GM21529 (cell line): ENCODE measurements around the gene CSMD2.

ENCODE experiments used
- ATAC-seq: cut with Tn5 transposase; IDR thresholded peaks from one replicate; pipeline ENCODE4 v1.9.1; 2021; ENCODE audit not compliant: unreplicated experiment

CSMD2 gene

DNA sequence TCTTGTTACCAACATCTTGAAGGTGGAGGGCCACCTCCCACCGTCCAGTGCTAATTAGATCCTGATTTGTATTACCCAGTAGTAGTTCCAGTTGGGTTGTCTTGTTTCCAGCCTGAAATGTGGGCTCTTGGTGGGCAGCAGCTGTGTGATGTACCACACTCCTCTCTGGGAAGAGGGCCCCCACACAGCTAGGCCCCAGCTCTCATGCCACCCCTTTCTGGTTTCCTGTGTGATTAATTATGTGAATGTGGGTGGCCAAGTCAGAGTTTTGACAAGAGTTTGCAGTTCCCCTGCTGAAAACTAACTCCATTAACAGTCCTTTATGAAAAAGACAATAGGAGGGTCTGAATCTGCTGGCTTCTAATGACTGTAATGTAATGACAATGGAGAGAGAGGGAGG is 297.3 kb downstream of the CSMD2 start:
- ATAC-seq: no peak

DNA sequence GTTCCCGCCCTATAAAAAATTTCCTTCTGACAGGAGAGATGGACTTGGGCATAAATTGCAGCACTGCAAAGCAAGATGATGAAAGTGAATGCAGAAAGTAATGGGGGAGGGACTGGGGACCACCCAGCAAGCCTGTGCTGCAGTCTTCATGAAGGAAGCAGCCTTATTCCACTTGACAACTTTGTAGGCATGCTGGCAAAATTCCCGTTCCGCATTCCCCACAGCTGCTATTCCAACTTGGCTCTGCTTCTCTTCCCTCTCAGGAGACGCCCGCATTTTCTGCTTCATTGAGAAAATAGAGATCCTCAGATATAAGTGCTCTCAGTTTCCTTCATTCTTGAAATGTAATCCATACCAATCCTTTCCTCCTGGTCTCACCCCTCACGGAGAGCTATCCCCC is 298.7 kb downstream of the CSMD2 start:
- no peak for ATAC-seq

DNA sequence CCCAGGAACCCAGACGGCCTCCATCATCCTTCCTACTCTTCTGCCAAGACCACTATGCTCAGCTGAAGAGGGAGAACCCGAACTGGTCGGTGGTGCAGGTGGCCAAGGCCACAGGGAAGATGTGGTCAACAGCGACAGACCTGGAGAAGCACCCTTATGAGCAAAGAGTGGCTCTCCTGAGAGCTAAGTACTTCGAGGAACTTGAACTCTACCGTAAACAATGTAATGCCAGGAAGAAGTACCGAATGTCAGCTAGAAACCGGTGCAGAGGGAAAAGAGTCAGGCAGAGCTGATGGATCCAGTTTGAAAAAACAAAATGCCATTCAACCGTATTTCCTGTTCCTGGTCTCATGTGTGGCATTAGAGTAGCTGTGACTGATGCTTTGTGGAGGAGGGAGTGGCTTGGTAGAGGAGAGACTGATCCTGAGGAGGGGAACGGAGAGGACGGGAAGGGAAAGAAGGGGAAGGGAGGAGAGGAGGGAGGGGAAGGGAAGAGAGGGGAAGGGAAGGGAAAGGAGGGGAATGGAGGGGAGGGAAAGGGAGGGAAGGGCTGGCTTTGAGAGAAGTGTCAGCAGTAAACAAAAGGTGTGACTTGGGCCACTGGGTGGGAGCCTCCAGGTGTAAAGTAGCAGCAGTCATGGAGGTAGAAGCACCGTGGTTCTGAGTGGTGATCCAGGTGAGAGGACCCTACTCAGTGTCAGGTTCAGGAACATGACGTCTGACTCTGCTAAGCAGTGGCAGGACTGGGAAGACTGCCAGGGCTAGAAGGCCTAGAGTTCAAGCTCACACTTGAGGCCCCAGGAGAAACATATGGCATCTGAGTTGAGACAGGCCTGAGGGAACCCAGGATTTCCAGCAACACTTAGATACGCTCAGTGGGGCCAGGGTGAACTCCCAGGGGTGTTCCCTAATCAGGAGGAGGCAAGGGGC is 300.3 kb downstream of the CSMD2 start:
- no peak for ATAC-seq

DNA sequence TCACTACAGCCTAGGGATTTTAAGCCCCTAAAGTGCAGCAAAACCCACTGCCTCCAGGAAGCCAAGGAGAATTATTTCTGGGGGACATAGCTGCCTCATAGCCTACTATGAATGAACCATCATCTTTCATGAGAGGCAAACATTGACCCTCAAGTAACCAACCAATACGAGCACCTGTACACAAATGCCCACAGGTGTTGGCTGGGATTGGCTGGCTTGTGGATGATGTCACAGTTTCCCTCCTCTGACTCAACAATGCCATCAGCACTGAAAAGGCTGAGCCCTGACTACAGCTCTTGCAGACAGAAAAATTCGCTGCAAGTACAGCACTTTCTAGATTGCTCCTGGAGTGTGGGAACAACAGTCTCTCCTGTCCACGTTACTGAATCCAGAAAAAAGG is 301.3 kb downstream of the CSMD2 start, which contains the start of gene HMGB4:
HMGB4 (plus strand) TSS at position 301 of the 400 bp plus-strand sequence. CDS start 113 bp downstream, outside the sequence.
- no peak for ATAC-seq

DNA sequence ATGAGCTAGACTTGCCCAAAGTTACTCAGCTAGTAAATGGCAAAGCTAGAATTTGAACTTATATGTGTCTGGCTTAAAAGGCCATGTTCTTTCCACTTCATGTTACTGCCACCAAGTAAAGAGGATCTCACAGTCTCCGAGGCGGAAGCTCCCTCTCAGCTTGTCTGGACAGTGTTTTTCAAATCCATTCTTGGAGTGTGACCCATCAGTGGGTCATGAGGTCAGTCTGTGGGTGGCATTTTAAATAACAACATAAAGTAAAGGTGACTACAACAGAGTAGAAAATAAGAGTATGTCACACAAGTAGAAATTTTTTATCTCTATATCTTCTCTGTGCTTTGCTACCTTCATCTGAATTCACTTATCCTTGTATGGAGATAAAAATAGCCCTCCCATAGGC is 304.4 kb downstream of the CSMD2 start:
- no peak for ATAC-seq

DNA sequence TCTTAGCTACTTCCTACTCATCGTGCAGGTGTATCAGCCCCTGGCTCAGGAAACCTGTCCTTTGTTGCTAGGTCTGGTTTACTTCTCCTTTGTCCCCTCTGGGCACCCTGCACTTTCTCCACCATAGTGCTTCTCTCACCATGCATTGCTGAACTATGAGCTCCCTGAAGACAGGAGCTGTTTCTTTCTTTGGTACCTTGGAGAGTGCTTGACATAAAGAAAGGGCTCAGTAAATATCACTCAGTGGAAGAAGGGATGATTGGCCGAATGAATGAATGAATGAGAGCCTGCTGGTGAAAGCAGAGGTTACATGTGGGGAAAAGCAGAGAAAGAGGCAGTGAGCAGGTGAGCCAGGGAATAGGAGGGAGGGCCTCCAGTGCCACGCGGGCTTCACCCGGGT is 310.9 kb downstream of the CSMD2 start:
- no peak for ATAC-seq

DNA sequence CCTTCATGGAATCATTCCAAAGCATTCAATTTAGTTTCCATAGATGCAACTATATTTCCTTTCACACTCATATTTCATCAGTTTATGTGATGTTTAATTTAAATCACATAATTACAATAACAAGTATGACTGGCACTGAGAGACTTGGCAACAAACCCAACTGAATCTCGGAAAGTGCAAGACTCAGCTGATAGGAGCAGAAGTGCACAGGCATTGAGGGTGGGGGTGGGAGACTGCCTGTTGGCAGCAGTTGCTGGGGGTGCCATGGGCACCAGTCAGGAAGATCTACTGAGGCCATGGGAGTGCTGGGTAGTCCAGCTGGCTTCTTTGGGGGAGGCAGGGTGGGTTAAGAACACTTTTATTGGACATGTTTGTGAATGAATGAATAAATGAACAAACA is 311.6 kb downstream of the CSMD2 start:
- ATAC-seq: no peak

DNA sequence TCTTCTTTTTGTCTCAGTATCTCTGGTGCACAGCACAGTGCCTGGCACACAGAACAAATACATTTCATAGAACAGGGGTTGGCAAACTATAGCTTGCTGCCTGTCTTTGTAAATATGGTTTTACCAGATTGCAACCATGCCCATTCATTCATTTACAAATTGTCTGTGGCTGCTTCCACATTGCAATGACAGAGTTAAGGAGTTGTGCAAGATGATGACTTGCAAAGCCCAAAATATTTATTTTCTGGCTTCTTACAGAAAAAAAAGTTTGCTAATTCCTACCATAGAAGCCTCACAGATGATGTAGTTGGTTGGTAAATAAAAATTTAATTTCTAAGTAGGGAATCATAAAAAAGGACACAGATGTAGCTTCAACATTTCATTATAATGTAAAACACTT is 312.3 kb downstream of the CSMD2 start:
- no peak for ATAC-seq

DNA sequence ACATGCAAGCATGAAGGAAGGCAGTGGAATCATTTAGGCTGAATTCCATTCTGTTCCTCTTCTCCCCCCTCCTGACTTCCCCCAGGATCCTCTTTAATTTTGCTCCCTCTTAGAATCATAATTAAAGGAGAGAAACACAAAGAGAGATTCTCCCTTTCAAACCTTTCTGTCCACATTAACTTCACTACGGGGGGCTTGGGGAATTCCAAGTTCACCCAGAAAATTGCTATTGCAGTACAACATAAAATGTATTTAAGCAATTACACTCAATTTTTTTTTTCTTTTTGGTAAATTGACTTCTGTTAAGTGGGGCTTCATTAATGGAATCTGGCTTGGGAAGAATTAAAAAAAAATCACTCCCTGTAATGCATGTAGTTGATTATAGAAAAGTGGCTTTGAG is 314.5 kb downstream of the CSMD2 start:
- no peak for ATAC-seq

DNA sequence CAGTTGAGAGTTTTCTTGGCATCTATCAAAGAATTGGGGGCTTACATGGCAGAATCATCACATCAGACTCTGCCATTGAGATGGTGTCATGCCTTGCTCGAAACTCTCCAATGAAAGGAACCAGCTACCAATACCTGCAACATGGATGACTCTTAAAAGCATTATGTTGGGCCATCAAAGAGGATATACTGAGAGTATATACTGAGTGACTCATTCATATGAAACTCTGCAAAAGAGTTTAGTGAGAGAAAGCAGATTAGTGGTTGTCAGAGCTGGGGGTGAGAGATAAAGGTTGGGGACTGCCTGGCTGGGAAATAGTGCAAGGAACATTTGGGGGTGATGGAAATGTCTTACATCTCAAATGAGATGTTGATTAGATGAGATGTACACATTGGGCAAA is 315.8 kb downstream of the CSMD2 start:
- no peak for ATAC-seq

DNA sequence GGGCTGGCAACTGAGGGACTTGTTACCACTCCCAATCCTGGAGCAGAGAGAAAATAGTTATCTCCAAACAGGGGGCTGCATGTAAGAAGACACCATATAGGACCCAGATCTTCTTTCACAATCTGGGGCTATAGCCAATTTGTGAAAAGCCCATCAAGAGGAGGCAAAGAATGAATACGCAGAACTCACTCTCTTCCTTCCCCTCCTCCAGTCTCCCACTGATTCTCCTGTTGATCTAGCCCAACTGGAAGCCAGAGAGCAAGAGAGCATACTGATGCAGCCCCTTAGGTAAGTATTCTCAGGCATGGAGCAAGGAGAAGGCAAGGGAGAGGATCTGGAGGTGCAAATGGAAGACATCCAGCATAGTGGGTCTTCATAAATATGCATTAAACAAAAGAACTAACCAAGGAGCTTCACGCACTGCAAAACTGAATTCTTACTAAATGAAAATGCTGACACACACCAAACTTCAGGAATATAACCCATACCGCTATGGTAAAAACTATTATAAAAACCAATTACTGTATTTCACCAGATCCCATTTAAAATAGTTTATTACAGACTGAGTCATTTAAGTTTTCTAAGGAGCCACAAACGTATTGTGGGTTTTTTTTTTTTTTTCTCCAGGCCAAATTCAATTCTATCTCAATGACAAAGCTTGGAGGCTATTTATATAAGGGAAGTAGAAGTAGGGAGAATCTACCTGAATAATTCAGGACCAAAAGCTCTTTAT is 316.7 kb downstream of the CSMD2 start:
- ATAC-seq: no peak

DNA sequence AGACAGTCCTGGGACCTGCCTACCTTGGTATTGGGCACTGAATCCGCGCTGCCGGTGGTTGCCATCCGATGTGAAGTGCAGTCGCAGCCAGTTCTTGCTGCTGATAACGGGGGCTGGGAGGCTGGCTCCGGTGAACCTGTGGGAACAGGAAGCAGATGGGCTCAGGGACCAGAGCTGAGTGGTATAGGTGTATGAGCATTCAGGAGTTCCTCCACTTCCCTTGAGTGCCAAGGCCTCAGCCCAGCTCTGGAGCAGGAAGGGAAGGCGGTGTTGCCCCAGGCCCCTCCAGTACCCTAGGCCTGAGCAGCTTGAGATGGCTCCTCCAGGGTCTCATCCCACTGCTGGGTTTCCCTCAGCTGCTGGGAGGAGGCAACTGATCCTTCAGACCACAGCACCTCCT is 318.2 kb downstream of the CSMD2 start:
- no peak for ATAC-seq

DNA sequence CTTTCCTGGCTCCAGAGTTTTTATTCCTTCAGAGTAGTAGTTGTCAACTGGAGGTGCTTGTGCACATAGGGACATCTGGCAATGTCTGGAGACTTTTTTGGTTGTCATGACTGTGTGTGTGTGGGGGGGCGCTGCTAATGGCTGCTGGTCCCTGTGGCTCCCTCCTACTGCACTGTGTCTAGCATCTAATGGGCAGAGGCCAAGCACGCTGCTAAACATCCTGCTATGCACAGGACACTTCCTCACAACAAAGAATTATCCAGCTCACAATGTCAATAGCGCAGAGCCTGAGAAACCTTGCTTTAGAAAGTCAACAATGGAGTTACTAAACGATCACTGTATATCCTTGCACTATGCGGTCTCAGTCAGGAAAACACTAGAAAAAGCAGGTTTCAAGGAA is 320.9 kb downstream of the CSMD2 start:
- ATAC-seq: no peak

DNA sequence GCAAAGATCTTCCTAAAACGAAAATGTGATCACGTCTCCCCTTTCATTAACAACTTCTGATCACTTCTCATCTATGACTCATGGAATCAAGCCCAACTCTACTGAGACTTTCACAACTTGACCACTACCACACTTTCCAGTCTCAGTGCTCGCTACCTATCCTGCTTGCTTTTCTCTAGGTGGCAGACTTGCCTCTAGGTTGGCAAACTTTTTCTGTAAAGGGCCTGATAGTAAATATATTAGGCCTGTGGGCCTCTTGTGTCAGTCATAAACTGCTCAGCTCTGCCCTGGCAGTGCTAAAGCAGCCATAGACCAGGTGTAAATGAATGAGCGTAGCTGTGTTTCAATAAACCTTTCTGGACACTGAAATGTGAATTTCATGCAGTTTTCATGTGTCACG is 322.7 kb downstream of the CSMD2 start:
- ATAC-seq: no peak

DNA sequence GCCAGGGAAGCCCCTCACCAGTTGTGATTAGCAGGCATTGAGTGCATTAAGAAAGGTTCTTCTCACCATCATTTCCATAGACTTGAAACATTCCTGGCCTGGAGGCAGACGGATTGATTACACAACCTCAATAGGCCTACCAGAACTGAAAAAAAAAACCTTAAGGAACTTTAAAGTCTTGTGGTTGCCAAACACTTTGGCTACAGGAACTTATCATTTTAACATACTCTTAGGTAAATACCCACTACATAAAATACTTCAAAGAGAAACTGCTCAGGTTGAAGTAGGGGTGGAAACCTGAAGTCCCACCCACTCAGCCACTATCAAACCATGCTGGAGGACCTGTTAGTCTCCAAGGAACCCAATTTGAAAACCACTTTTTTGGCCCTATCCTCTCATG is 323.5 kb downstream of the CSMD2 start:
- no peak for ATAC-seq

DNA sequence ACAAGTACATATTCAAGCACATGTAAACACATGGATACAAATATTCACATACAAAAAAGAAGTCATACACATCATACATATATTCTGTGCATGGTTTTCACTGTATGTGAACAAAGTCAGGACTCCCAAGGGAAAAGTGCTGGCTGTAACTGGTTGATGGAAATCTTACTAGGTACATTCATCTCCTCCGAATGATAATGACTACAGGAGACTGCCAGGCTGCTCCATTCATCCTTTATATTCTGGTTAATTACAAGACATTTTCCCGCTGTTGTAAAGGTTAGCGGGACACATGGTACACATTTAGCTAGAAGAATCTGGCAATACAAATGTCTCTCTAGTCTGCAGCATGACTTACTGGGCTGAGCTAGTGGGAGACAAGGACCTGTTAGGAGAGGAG is 327.4 kb downstream of the CSMD2 start:
- no peak for ATAC-seq

DNA sequence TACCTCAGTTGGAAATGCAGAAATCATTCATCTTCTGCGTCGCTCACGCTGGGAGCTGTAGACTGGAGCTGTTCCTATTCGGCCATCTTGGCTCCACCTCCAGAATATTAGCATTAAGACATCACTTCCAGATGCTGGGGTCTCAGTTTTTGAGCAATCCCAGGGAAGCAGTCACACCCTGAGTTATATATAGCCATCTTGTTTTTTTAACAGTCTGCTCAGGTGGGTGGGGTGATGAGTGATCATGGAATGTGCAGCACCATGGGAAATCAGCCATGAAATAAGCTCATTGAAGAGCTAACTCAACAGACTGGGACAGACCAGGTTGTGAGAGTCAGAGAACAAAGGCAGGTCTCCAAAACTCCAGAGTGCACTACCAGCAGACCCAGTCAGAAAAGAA is 328.1 kb downstream of the CSMD2 start:
- no peak for ATAC-seq

DNA sequence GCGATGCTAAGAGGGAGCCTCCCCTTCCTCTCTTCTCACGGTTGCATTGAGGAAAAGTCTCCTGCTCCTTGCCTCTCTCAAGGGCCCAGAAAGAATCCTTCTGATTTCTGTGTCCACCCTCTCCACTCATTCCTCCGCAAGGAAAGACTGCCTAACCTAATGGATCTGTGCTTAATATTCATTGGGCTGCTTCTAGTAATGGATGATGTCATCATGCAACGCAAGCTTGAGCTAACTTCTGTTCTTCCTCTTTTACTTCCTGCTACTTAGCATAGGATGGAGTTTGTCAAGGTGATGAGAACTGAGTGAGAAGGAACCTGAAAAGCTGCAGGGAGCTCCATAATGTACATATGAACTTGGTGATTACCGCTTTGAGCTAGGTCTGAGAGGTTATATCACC is 336.4 kb downstream of the CSMD2 start:
- ATAC-seq: no peak

DNA sequence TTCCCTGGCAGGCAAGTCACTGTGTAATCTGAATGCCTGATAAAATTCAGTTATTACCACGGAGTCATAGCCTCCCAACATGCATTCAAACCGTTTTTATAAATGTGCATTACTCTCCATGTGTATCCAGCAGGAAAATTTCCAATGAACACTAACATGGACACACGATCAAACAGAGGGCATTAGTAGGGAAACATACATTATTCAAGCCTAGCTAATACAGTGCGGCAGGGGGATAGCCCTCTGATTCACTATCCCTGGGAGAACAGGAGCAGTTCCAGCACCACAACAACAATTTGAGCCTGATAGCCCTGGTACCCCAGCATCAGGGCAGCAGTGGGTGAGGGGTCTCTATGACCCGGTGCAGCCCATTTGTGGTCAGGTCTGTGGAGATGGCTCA is 337.0 kb downstream of the CSMD2 start:
- no peak for ATAC-seq

DNA sequence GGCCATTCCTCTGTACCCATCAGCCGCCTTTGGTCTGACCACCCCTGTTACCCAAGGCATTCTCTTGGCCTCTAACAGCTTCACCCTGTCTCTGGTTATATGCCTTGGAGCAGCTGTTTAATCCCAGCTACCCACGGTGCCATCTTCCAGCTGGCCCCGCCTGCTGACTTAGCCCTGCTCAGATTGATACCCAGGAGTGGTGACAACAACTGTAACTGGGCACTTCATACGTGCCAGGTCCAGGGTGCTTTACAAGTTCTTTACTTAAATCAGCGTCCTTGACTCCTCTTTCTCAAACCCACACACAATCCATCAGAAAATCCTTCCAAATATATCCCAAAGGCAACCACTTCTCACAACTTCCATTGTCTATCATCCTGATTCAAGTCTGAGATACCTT is 338.3 kb downstream of the CSMD2 start:
- no peak for ATAC-seq

DNA sequence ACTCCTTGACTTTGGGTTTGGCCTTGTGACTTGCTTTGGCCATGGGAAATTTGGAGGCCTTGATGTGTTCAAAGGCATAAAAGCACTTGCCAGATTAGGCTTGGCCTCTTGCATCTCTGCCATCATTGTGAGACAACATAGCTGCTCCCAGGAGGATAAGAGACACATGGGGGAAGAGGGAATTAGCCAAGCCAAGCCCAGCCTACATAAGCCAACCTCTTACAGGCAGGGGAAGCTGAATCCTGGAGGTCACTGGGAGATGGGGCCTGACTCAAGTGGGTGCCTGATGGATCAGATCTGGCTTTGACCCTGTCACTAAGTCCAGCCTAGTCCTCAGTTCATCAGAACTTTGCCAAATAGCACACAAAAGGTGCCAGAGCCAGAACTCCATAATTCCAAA is 338.7 kb downstream of the CSMD2 start:
- no peak for ATAC-seq

DNA sequence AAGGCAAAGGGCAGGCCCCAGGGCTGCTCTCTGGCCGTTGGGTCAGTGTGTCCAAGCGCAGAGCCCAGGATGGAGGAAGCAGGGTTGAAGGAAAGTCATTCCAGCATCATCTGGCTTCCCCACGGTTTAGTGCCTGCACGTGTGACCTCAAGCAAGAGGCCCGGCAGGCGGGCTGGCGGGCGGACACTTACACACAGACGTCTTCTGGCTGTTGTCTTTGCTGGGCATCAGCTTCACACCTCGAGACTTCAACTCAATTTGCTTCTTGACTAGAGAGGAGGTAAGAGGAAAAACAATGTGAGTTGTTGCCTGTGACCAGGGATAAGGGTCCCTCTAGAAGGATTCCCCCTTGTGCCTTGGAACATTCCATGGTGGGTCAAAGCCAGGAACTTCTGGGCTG is 339.5 kb downstream of the CSMD2 start:
- ATAC-seq: no peak
